Spleen (tissue), 11 donors: ENCODE results near the gene LYZL2. TPM values are rescaled to one million over a fixed set of nuclear protein-coding genes. Genes with fewer than 3 reads are reported as not detected.

Experiments used
- DNase-seq: peaks from one replicate; pipeline ENCODE4 v3.0.0-alpha.2; 2020
- H3K27ac ChIP-seq, 8 donors: fragments of 200-600 bp; sonication (generic) in 7 of 8; 1 replicate in 4 of 8; 2 replicates in 4 of 8; pipeline versions ENCODE4 v1.5.0 to v1.8.0; 2016 to 2021; ENCODE audit warnings: inconsistent platforms in 4 of 8, mild to moderate bottlenecking in 4 of 8, moderate library complexity in 1 of 8
- H3K27me3 ChIP-seq, 7 donors: fragments of 200-600 bp; sonication (generic) in 6 of 7; replicated peaks in 1 of 7; 1 replicate in 4 of 7; 2 replicates in 3 of 7; pipeline versions ENCODE4 v1.5.0 to v1.8.0; 2016 to 2021; ENCODE audit warnings: inconsistent platforms in 3 of 7, mild to moderate bottlenecking in 1 of 7
- H3K36me3 ChIP-seq, 6 donors: fragments of 200-600 bp; sonication (generic) in 5 of 6; 1 replicate in 4 of 6; 2 replicates in 2 of 6; pipeline versions ENCODE4 v1.5.0 to v1.8.0; 2016 to 2021; ENCODE audit warnings: inconsistent platforms in 2 of 6
- H3K4me1 ChIP-seq, 6 donors: fragments of 200-600 bp; sonication (generic) in 5 of 6; 1 replicate in 3 of 6; 2 replicates in 3 of 6; pipeline versions ENCODE4 v1.5.0 to v1.8.0; 2016 to 2021; ENCODE audit warnings: inconsistent platforms in 3 of 6
- H3K4me3 ChIP-seq, 8 donors: fragments of 200-600 bp; sonication (generic) in 7 of 8; 1 replicate in 4 of 8; 2 replicates in 4 of 8; pipeline versions ENCODE4 v1.5.0 to v1.8.0; 2016 to 2021; ENCODE audit warnings: inconsistent platforms in 4 of 8, mild to moderate bottlenecking in 4 of 8, moderate library complexity in 2 of 8
- H3K9me3 ChIP-seq, 8 donors: fragments of 200-600 bp; sonication (generic) in 7 of 8; 1 replicate in 4 of 8; 2 replicates in 4 of 8; pipeline versions ENCODE4 v1.5.0 to v1.8.0; 2016 to 2021; ENCODE audit warnings: inconsistent platforms in 4 of 8
- CTCF ChIP-seq, 11 experiments: fragments of 200-600 bp in 7 of 11; fragments of 450-650 bp in 4 of 11; sonication (generic) in 4 of 11; IDR thresholded peaks in 8 of 11; conservative IDR thresholded peaks in 3 of 11; 1 replicate in 7 of 11; 2 replicates in 4 of 11; pipeline versions ENCODE4 v1.4.0 to v1.8.0; 2016 to 2021; ENCODE audit warnings: antibody characterized with exemption in 11 of 11, inconsistent platforms in 4 of 11, mild to moderate bottlenecking in 1 of 11
- POLR2A ChIP-seq, 3 donors: fragments of 450-650 bp; IDR thresholded peaks; one replicate each; pipeline ENCODE4 v1.5.1; 2017; ENCODE audit warnings: antibody characterized with exemption in 3 of 3, mild to moderate bottlenecking in 1 of 3
- POLR2AphosphoS5 ChIP-seq, 3 donors: sonication (generic); formaldehyde crosslinking; IDR thresholded peaks; one replicate each; pipeline ENCODE4 v1.5.1; 2017; ENCODE audit warnings: antibody characterized with exemption in 3 of 3
- WGBS, 5 donors: extraction: QIAGEN DNeasy Blood & Tissue Kit in 3 of 5; methylation state at CpG; one replicate each; pipeline versions ENCODE4 v1.1.5 to v1.1.7; 2013 to 2018; 5-methylcytosine and 5-hydroxymethylcytosine counted together
- intact Hi-C: fragments of 100-400 bp; cut with DNase I; formaldehyde crosslinking; loops from one replicate; pipeline ENCODE4 v1.15.0; 2023; ENCODE audit warnings: low total_unique reads
- polyA plus RNA-seq, 3 donors: library from polyadenylated mRNA; stranded (reverse); fragments of 200-250 nt; gene quantifications; one replicate each; pipeline ENCODE4 v1.2.1, GENCODE V29; 2013
- total RNA-seq, 7 donors: library from RNA; depleted of rRNA in 3 of 7; stranded (reverse); fragments of >200 nt in 3 of 7; fragmentation: NEBNext Ultra II Directional in 4 of 7; extraction: Animal tissue kit (Norgen Biotek cat#: 25700) in 4 of 7; gene quantifications; one replicate each; pipeline versions ENCODE4 v1.1.0 to v1.2.1, GENCODE V29; 2016 to 2021
- donor health status: healthy with polysubstance abuse.
- donor health status: DM: no; HTN: no; CAD: no; lungs with moderate emphysema.
- donor health status: DM: no; HTN: no; CAD: no.
- donor health status: Bipolar disorder and iron deficiency.
- donor health status: healthy.
- donor health status: DM: no; HTN: no; CAD: no.
- donor health status: DM: yes; HTN: yes; CAD: no.

Gene LYZL2
- total and polyA plus RNA-seq, 10 donors: not detected

- intact Hi-C loops: loop anchor here (10.0 kb wide), 1 partner anchor 45 kb away; no protein-coding TSS in a partner anchor
- 87 to 93% (median 89%) methylated on average over 7 of the region's 7 CpGs for WGBS, 5 donors
- Histone ChIP-seq H3K27ac (no peak overlapping the region), H3K4me1 (peaks cover 0 to 34% (median 27%) of the 10 kb centered on the region in 6 donors), H3K27me3 (no peaks in the 10 kb centered on the region), H3K36me3 (no peaks in the 10 kb centered on the region), H3K4me3 (no peak overlapping the region), H3K9me3 (no peaks in the 10 kb centered on the region)
- TF ChIP-seq POLR2AphosphoS5 (IDR thresholded peaks at IDR 0.05): no peak
- TF ChIP-seq CTCF (IDR thresholded peaks at IDR 0.05 in 8 of 11, conservative IDR thresholded peaks at IDR 0.05 in 3 of 11): no peak
- no peak for DNase-seq
Measured at GRCh38 chr10:30580241-30580640, 49.3 kb downstream of the LYZL2 start.

- DNase-seq: no peak
- intact Hi-C loops: no loop called here
- H3K9me3 ChIP-seq: no peaks in the 10 kb centered on the region
- H3K27me3 ChIP-seq: no peaks in the 10 kb centered on the region
- no peak for TF ChIP-seq POLR2AphosphoS5 (IDR thresholded peaks at IDR 0.05)
- no peak for TF ChIP-seq CTCF (IDR thresholded peaks at IDR 0.05 in 8 of 11, conservative IDR thresholded peaks at IDR 0.05 in 3 of 11)
- no peaks in the 10 kb centered on the region for H3K36me3 ChIP-seq
- 87 to 96% (median 88%) methylated on average over 3 of the region's 3 CpGs for WGBS, 5 donors
- H3K4me1 ChIP-seq: peaks cover 0 to 41% (median 27%) of the 10 kb centered on the region in 6 donors
- H3K27ac ChIP-seq: no peak overlapping the region
- H3K4me3 ChIP-seq: no peak overlapping the region
Measured at GRCh38 chr10:30579574-30579973, 50.0 kb downstream of the LYZL2 start.

GRCh38 chr10:30577048-30577447, 52.5 kb downstream of the LYZL2 start:
- Histone ChIP-seq H3K27ac (no peak overlapping the region), H3K9me3 (no peaks in the 10 kb centered on the region), H3K4me3 (no peak overlapping the region), H3K4me1 (peaks cover 0 to 31% (median 7%) of the 10 kb centered on the region in 6 donors), H3K27me3 (no peaks in the 10 kb centered on the region), H3K36me3 (no peaks in the 10 kb centered on the region)
- no peak for TF ChIP-seq CTCF (IDR thresholded peaks at IDR 0.05 in 8 of 11, conservative IDR thresholded peaks at IDR 0.05 in 3 of 11)
- TF ChIP-seq POLR2AphosphoS5 (IDR thresholded peaks at IDR 0.05): no peak
- no peak for TF ChIP-seq POLR2A (IDR thresholded peaks at IDR 0.05)
- intact Hi-C loops: no loop called here
- DNase-seq: no peak

- WGBS, 5 donors: 88 to 91% (median 89%) methylated on average over 6 of the region's 6 CpGs
- H3K4me1 ChIP-seq: peaks cover 0 to 28% (median 3%) of the 10 kb centered on the region in 6 donors
- H3K27ac ChIP-seq: no peak overlapping the region
- no peak for DNase-seq
- no peaks in the 10 kb centered on the region for H3K9me3 ChIP-seq
- no peak for TF ChIP-seq POLR2A (IDR thresholded peaks at IDR 0.05)
- TF ChIP-seq POLR2AphosphoS5 (IDR thresholded peaks at IDR 0.05): no peak
- TF ChIP-seq CTCF (IDR thresholded peaks at IDR 0.05 in 8 of 11, conservative IDR thresholded peaks at IDR 0.05 in 3 of 11): no peak
- no peak overlapping the region for H3K4me3 ChIP-seq
- H3K27me3 ChIP-seq: no peaks in the 10 kb centered on the region
- intact Hi-C loops: no loop called here
- no peaks in the 10 kb centered on the region for H3K36me3 ChIP-seq
Measured at GRCh38 chr10:30576641-30577040, 52.9 kb downstream of the LYZL2 start.
